CD4-positive, alpha-beta T cell (primary cell): ENCODE results near the gene PADI3. TPM values are rescaled to one million over a fixed set of nuclear protein-coding genes. Genes with fewer than 3 reads are reported as not detected.
A peak's percentile ranks its signal among the peaks of the same experiment; 100 is the strongest.

Experiments
- ATAC-seq: fragments of 200-7000 bp; cut with Tn5 transposase; one replicate; pipeline ENCODE4 v1.10.0; 2022; ENCODE audit warnings: mild to moderate bottlenecking; ENCODE audit not compliant: poor library complexity
- CTCF ChIA-PET: fragments of 350-600 bp; sonication (Branson Sonifier 250); formaldehyde crosslinking; loops from one replicate; lab custom pipeline; 2021; ENCODE audit warnings: antibody characterized with exemption, inconsistent platforms; lab: Charles Lee
- POLR2A ChIA-PET: fragments of 350-600 bp; sonication (Branson Sonifier 250); formaldehyde crosslinking; loops from one replicate; lab custom pipeline; 2021; ENCODE audit warnings: antibody characterized with exemption, inconsistent platforms; lab: Charles Lee
- DNase-seq, 14 experiments: peaks; one replicate each; pipeline ENCODE4 v3.0.0-alpha.2; 2013 to 2020; ENCODE audit warnings: mixed read lengths in 2 of 14
- H3K27ac ChIP-seq, 2 donors: one replicate each; pipeline versions ENCODE4 v1.5.1 to v1.7.0; 2013; ENCODE audit warnings: low read length in 2 of 2, low read depth in 1 of 2, mild to moderate bottlenecking in 1 of 2
- H3K27me3 ChIP-seq, 2 experiments: 1 replicate in 1 of 2; 2 replicates in 1 of 2; pipeline versions ENCODE4 v1.6.1 to v1.7.0; 2013; ENCODE audit warnings: low read length in 2 of 2, control low read depth in 1 of 2, mild to moderate bottlenecking in 1 of 2, moderate library complexity in 1 of 2; ENCODE audit not compliant: insufficient read depth in 2 of 2, control insufficient read depth in 1 of 2
- H3K36me3 ChIP-seq: one replicate; pipeline ENCODE4 v1.6.1; 2013; ENCODE audit warnings: low read length, control low read depth; ENCODE audit not compliant: insufficient read depth
- H3K4me1 ChIP-seq: one replicate; pipeline ENCODE4 v1.6.1; 2013; ENCODE audit warnings: low read length, control low read depth; ENCODE audit not compliant: insufficient read depth
- H3K4me3 ChIP-seq: one replicate; pipeline ENCODE4 v1.5.1; 2013; ENCODE audit warnings: mild to moderate bottlenecking, low read length, moderate library complexity
- H3K9me3 ChIP-seq, 2 experiments: 1 replicate in 1 of 2; 2 replicates in 1 of 2; pipeline versions ENCODE4 v1.6.1 to v1.7.0; 2013; ENCODE audit warnings: low read length in 2 of 2, mild to moderate bottlenecking in 2 of 2, control low read depth in 1 of 2, moderate library complexity in 1 of 2; ENCODE audit not compliant: control insufficient read depth in 1 of 2, insufficient read depth in 1 of 2
- H3K27ac Mint-ChIP-seq: one replicate; pipeline ENCODE4 v1.8.0; 2020; ENCODE audit warnings: mixed read lengths
- H3K27me3 Mint-ChIP-seq: one replicate; pipeline ENCODE4 v1.8.0; 2021; ENCODE audit warnings: mixed read lengths
- H3K36me3 Mint-ChIP-seq: one replicate; pipeline ENCODE4 v1.8.0; 2021; ENCODE audit warnings: low read depth, mixed read lengths
- H3K4me1 Mint-ChIP-seq: one replicate; pipeline ENCODE4 v1.8.0; 2021; ENCODE audit warnings: low read depth, mixed read lengths
- H3K4me3 Mint-ChIP-seq: one replicate; pipeline ENCODE4 v1.8.0; 2020; ENCODE audit warnings: mild to moderate bottlenecking, mixed read lengths
- H3K9me3 Mint-ChIP-seq: one replicate; pipeline ENCODE4 v1.8.0; 2020; ENCODE audit warnings: mixed read lengths
- CTCF ChIP-seq: fragments of 200-600 bp; IDR thresholded peaks from one replicate; pipeline ENCODE4 v1.8.0; 2022; ENCODE audit warnings: antibody characterized with exemption, mild to moderate bottlenecking
- intact Hi-C, 2 experiments: fragments of 100-400 bp; cut with DNase I in 1 of 2; cut with micrococcal nuclease in 1 of 2; formaldehyde crosslinking; loops; one replicate each; pipeline versions ENCODE4 v1.15.1 to v1.9.0; 2023 to 2025; cut with DNase I, micrococcal nuclease
- total RNA-seq, 174 experiments: library from RNA in 2 of 174; stranded (reverse) in 2 of 174; gene quantifications; one replicate each; pipeline ENCODE4 v1.2.3 and lab custom pipeline; 2021 to 2026

PADI3 gene
- total RNA-seq, 2 experiments from 2014 or later, result not detected

GRCh38 chr1:17306921-17307320, 58.0 kb downstream of the PADI3 start:
- Histone ChIP-seq H3K36me3 (no peaks in the 10 kb centered on the region), H3K27ac (no peak overlapping the region), H3K27me3 (peaks cover 2 to 19% of the 10 kb centered on the region in 2 experiments), H3K4me1 (peaks cover 2% of the 10 kb centered on the region), H3K4me3 (no peak overlapping the region), H3K9me3 (peaks cover 6 to 7% of the 10 kb centered on the region in 2 experiments)
- ChIA-PET CTCF (no interaction called here), POLR2A (no interaction called here)
- Mint-ChIP-seq H3K27ac (no peak overlapping the region), H3K9me3 (peaks cover 5% of the 10 kb centered on the region), H3K4me3 (no peak overlapping the region), H3K36me3 (no peaks in the 10 kb centered on the region), H3K27me3 (peaks cover 28% of the 10 kb centered on the region), H3K4me1 (no peaks in the 10 kb centered on the region)
- ATAC-seq (no peak), DNase-seq (no peak)
- no peak for TF ChIP-seq CTCF
- intact Hi-C loops, result no loop called here

DNA sequence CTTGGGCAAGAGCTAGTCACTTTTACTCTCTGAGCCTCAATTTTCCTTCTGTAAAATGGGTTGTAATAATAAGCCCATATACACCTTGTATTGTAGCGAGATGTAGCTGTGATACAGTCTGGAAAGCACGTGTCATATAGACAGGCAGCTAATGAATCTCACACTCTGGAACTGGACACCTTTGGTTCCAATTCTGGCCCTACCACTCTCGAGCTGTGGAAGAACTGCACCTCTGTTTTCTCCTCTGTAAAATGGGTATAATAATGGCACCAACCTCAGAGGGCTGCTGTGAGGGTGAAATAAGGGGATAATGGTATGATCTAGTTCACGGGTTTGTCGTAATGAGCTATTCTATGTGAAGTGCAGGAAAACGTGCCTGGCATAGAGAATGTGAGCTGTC, 58.4 kb downstream of the PADI3 start:
- ATAC-seq, result no peak
- H3K27ac ChIP-seq, result no peak overlapping the region
- Mint-ChIP-seq H3K27ac (no peak overlapping the region), H3K4me3 (no peak overlapping the region), H3K9me3 (peaks cover 1% of the 10 kb centered on the region), H3K36me3 (no peaks in the 10 kb centered on the region), H3K4me1 (peaks cover 2% of the 10 kb centered on the region), H3K27me3 (peaks cover 29% of the 10 kb centered on the region)
- H3K4me1 ChIP-seq, result peaks cover 3% of the 10 kb centered on the region
- intact Hi-C loops, result no loop called here
- no peak overlapping the region for H3K4me3 ChIP-seq
- peaks cover 2 to 4% of the 10 kb centered on the region in 2 experiments for H3K9me3 ChIP-seq
- ChIA-PET CTCF (no interaction called here), POLR2A (no interaction called here)
- no peaks in the 10 kb centered on the region for H3K36me3 ChIP-seq
- no peak for DNase-seq
- no peak for TF ChIP-seq CTCF
- peaks cover 2 to 19% of the 10 kb centered on the region in 2 experiments for H3K27me3 ChIP-seq

GRCh38 chr1:17307946-17308345, 59.0 kb downstream of the PADI3 start, which contains the start of gene PADI4:
PADI4 (plus strand) TSS chr1:17308197; CDS start chr1:17308223, 26 bp downstream.
- no peaks in the 10 kb centered on the region for H3K36me3 Mint-ChIP-seq
- ChIA-PET CTCF (no interaction called here), POLR2A (no interaction called here)
- H3K4me3 Mint-ChIP-seq, result no peak within 1 kb of the TSS
- intact Hi-C loops, result no loop called here
- H3K9me3 Mint-ChIP-seq, result no peaks in the 10 kb centered on the region
- peaks cover 3% of the 10 kb centered on the region for H3K4me1 ChIP-seq
- no peak within 1 kb of the TSS for H3K27ac Mint-ChIP-seq
- H3K27me3 Mint-ChIP-seq, result peaks cover 33% of the 10 kb centered on the region
- no peak for TF ChIP-seq CTCF
- H3K27ac ChIP-seq, result no peak within 1 kb of the TSS
- peaks cover 6% of the 10 kb centered on the region for H3K4me1 Mint-ChIP-seq
- DNase-seq (peak in 2 of 14 experiments; percentile 37 to 46), ATAC-seq (no peak)
- no peaks in the 10 kb centered on the region for H3K36me3 ChIP-seq
- H3K27me3 ChIP-seq, result peaks cover 2 to 19% of the 10 kb centered on the region in 2 experiments
- H3K9me3 ChIP-seq, result peaks cover 0 to 4% of the 10 kb centered on the region in 2 experiments
- H3K4me3 ChIP-seq, result no peak within 1 kb of the TSS
